SK-N-SH (cell line): ENCODE data around the gene ATRAID. TPM values are rescaled to one million over a fixed set of nuclear protein-coding genes. Genes with fewer than 3 reads are reported as not detected.

ENCODE experiments used
- CTCF ChIA-PET: fragments of 300-600, 350-600 bp; formaldehyde crosslinking; extraction: SDS; loops from one replicate; lab custom pipeline; 2021; lab: Yijun Ruan, JAX
- POLR2A ChIA-PET: fragments of 350-600 bp; sonication (Branson Sonifier 250); formaldehyde crosslinking; extraction: SDS; loops from one replicate; lab custom pipeline; 2020; ENCODE audit warnings: antibody characterized with exemption, inconsistent platforms; lab: Yijun Ruan, JAX
- DNase-seq: peaks from one replicate; pipeline ENCODE4 v3.0.0; 2012
- H2AFZ ChIP-seq: fragments of 200-600 bp; sonication (generic); 2 replicates; pipeline ENCODE4 v1.8.1; 2016; ENCODE audit warnings: antibody characterized with exemption, mild to moderate bottlenecking, low read depth
- H3F3A ChIP-seq: fragments of 200-600 bp; sonication (generic); replicated peaks from 2 replicates; pipeline ENCODE3; 2016; ENCODE audit warnings: antibody characterized with exemption, mild to moderate bottlenecking; ENCODE audit not compliant: insufficient read depth
- H3K27ac ChIP-seq, 2 experiments: fragments of 200-500 bp in 1 of 2; fragments of 200-600 bp in 1 of 2; sonication (Bioruptor generic) in 1 of 2; sonication (generic), shearing (Covaris generic) in 1 of 2; 2 replicates each; pipeline versions ENCODE4 v1.5.1 to v1.6.1; 2014 to 2016; ENCODE audit warnings: low read depth in 2 of 2, inconsistent platforms in 1 of 2, low read length in 1 of 2, mild to moderate bottlenecking in 1 of 2, mixed read lengths in 1 of 2
- H3K27me3 ChIP-seq: fragments of 200-600 bp; sonication (generic), shearing (Covaris generic); 2 replicates; pipeline ENCODE4 v1.6.1; 2016; ENCODE audit warnings: mixed run types; ENCODE audit not compliant: insufficient read depth
- H3K36me3 ChIP-seq, 2 experiments: fragments of 200-500 bp in 1 of 2; fragments of 200-600 bp in 1 of 2; sonication (Bioruptor generic) in 1 of 2; sonication (generic) in 1 of 2; replicated peaks in 1 of 2; 2 replicates each; pipeline versions ENCODE3 to v1.5.1; 2014 to 2016; ENCODE audit warnings: low read length in 1 of 2, mild to moderate bottlenecking in 1 of 2; ENCODE audit not compliant: insufficient read depth in 2 of 2, control insufficient read depth in 1 of 2
- H3K4me1 ChIP-seq, 2 experiments: fragments of 200-500 bp in 1 of 2; fragments of 200-600 bp in 1 of 2; sonication (Bioruptor generic) in 1 of 2; sonication (generic), shearing (Covaris generic) in 1 of 2; 2 replicates each; pipeline versions ENCODE4 v1.5.1 to v1.6.1; 2014 to 2016; ENCODE audit warnings: low read depth in 1 of 2, low read length in 1 of 2, mixed run types in 1 of 2; ENCODE audit not compliant: insufficient read depth in 2 of 2, control insufficient read depth in 1 of 2
- H3K4me2 ChIP-seq: fragments of 200-600 bp; sonication (generic), shearing (Covaris generic); 2 replicates; pipeline ENCODE4 v1.6.1; 2017; ENCODE audit warnings: mixed run types
- H3K4me3 ChIP-seq, 2 experiments: fragments of 200-500 bp in 1 of 2; fragments of 200-600 bp in 1 of 2; sonication (Bioruptor generic) in 1 of 2; sonication (generic), shearing (Covaris generic) in 1 of 2; 2 replicates each; pipeline versions ENCODE4 v1.5.1 to v1.8.1; 2014 to 2016; ENCODE audit warnings: low read depth in 2 of 2, inconsistent platforms in 1 of 2, low read length in 1 of 2, mild to moderate bottlenecking in 1 of 2, mixed read lengths in 1 of 2, moderate library complexity in 1 of 2
- H3K79me2 ChIP-seq: fragments of 200-600 bp; sonication (generic); 2 replicates; pipeline ENCODE4 v1.8.1; 2017; ENCODE audit warnings: mild to moderate bottlenecking; ENCODE audit not compliant: insufficient read depth
- H3K9ac ChIP-seq: fragments of 200-600 bp; sonication (generic); 2 replicates; pipeline ENCODE4 v1.6.1; 2017; ENCODE audit warnings: mixed run types
- H3K9me2 ChIP-seq: fragments of 200-600 bp; sonication (generic); 2 replicates; pipeline ENCODE4 v1.6.1; 2017; ENCODE audit warnings: mixed run types
- H3K9me3 ChIP-seq: fragments of 200-600 bp; sonication (generic); 2 replicates; pipeline ENCODE4 v1.6.1; 2017; ENCODE audit warnings: mixed run types, mild to moderate bottlenecking, moderate library complexity
- H4K20me1 ChIP-seq: fragments of 200-600 bp; sonication (generic); 2 replicates; pipeline ENCODE4 v1.6.1; 2017; ENCODE audit warnings: mild to moderate bottlenecking, mixed run types; ENCODE audit not compliant: insufficient read depth
- CTCF ChIP-seq: fragments of 200-600 bp; sonication (generic); IDR thresholded peaks from 2 replicates; pipeline ENCODE4 v1.6.1; 2017; ENCODE audit warnings: antibody characterized with exemption, mild to moderate bottlenecking, moderate library complexity
- ELF1 ChIP-seq: IDR thresholded peaks from 2 replicates; pipeline ENCODE4 v1.4.0; 2012
- EZH2phosphoT487 ChIP-seq: fragments of 200-600 bp; sonication (generic); IDR thresholded peaks from 2 replicates; pipeline ENCODE4 v1.6.1; 2017; ENCODE audit warnings: low read depth, mixed run types, mild to moderate bottlenecking, antibody characterized with exemption, moderate library complexity, borderline replicate concordance
- FOSL2 ChIP-seq: IDR thresholded peaks from 2 replicates; pipeline ENCODE4 v1.4.0; 2012; ENCODE audit warnings: low read depth, mild to moderate bottlenecking, moderate library complexity, borderline replicate concordance
- FOXJ3 ChIP-seq: sonication (generic); formaldehyde crosslinking; IDR thresholded peaks from 2 replicates; pipeline ENCODE4 v1.5.1; 2020; ENCODE audit warnings: mild to moderate bottlenecking, missing genetic modification reagents
- FOXM1 ChIP-seq: IDR thresholded peaks from 2 replicates; pipeline ENCODE4 v1.4.0; 2012; ENCODE audit warnings: low read depth, mild to moderate bottlenecking
- GATA2 ChIP-seq: sonication (generic); formaldehyde crosslinking; IDR thresholded peaks from 2 replicates; pipeline ENCODE4 v1.5.0; 2020; ENCODE audit warnings: mild to moderate bottlenecking, missing genetic modification reagents
- IRF3 ChIP-seq: fragments of 150-350 bp; IDR thresholded peaks from 2 replicates; pipeline ENCODE4 v1.6.1; 2016; ENCODE audit warnings: mild to moderate bottlenecking, low read depth, low read length
- JUND ChIP-seq: IDR thresholded peaks from 2 replicates; pipeline ENCODE4 v1.4.0; 2012
- MAX ChIP-seq: IDR thresholded peaks from 2 replicates; pipeline ENCODE4 v1.4.0; 2012; ENCODE audit warnings: low read depth
- MEF2A ChIP-seq: IDR thresholded peaks from 2 replicates; pipeline ENCODE4 v1.4.0; 2012; ENCODE audit warnings: low read depth, borderline replicate concordance
- MXI1 ChIP-seq: IDR thresholded peaks from 2 replicates; pipeline ENCODE4 v1.6.1; 2012; ENCODE audit warnings: mild to moderate bottlenecking, low read depth, low read length, improper control_type of control experiment
- NRF1 ChIP-seq: IDR thresholded peaks from 2 replicates; pipeline ENCODE4 v1.6.1; 2012; ENCODE audit warnings: low read depth, mild to moderate bottlenecking, low read length
- PBX3 ChIP-seq: IDR thresholded peaks from 2 replicates; pipeline ENCODE4; 2012
- RAD21 ChIP-seq: IDR thresholded peaks from 2 replicates; pipeline ENCODE4 v1.6.1; 2012; ENCODE audit warnings: mild to moderate bottlenecking, low read length
- RFX5 ChIP-seq: IDR thresholded peaks from 2 replicates; pipeline ENCODE4 v1.6.1; 2012; ENCODE audit warnings: mild to moderate bottlenecking, improper control_type of control experiment, low read length
- RXRA ChIP-seq: IDR thresholded peaks from 2 replicates; pipeline ENCODE4 v1.4.0; 2012; ENCODE audit warnings: low read depth, mild to moderate bottlenecking, borderline replicate concordance
- SIN3A ChIP-seq: IDR thresholded peaks from 2 replicates; pipeline ENCODE4 v1.6.1; 2012; ENCODE audit warnings: low read depth, mild to moderate bottlenecking, low read length, moderate library complexity, borderline replicate concordance
- SMC3 ChIP-seq: IDR thresholded peaks from 2 replicates; pipeline ENCODE4 v1.6.1; 2012; ENCODE audit warnings: low read depth, low read length, improper control_type of control experiment
- TAF1 ChIP-seq: IDR thresholded peaks from 2 replicates; pipeline ENCODE4 v1.6.1; 2012; ENCODE audit warnings: low read depth, mild to moderate bottlenecking, low read length, moderate library complexity, borderline replicate concordance
- TCF12 ChIP-seq: IDR thresholded peaks from 2 replicates; pipeline ENCODE4 v1.4.0; 2012
- TEAD4 ChIP-seq: IDR thresholded peaks from 2 replicates; pipeline ENCODE4 v1.4.0; 2012; ENCODE audit warnings: mild to moderate bottlenecking, borderline replicate concordance; ENCODE audit not compliant: insufficient read depth
- USF1 ChIP-seq: IDR thresholded peaks from 2 replicates; pipeline ENCODE4 v1.4.0; 2012; ENCODE audit warnings: low read depth, borderline replicate concordance
- USF2 ChIP-seq: fragments of 150-350 bp; IDR thresholded peaks from 2 replicates; pipeline ENCODE4 v1.6.1; 2017; ENCODE audit warnings: antibody characterized with exemption, low read length, low read depth, borderline replicate concordance
- ZBTB33 ChIP-seq: IDR thresholded peaks from 2 replicates; pipeline ENCODE4 v1.4.0; 2012; ENCODE audit warnings: low read depth, borderline replicate concordance
- WGBS: methylation state at CpG from one replicate; pipeline ENCODE4 v1.1.6; 2017; ENCODE audit warnings: low lambda C conversion rate; 5-methylcytosine and 5-hydroxymethylcytosine counted together
- polyA plus RNA-seq, 3 experiments: library from polyadenylated mRNA; depleted of rRNA; stranded (reverse); fragments of >200 nt; gene quantifications; 2 replicates each; pipeline ENCODE4 v1.2.3, GENCODE V29; 2012

ATRAID gene
- 289 and 366 TPM in 2 replicates for polyA plus RNA-seq (2012; rRNA removed)
- polyA plus RNA-seq (2012; cell fraction: cytosol; rRNA removed): 252 and 306 TPM in 2 replicates
- 129 and 161 TPM in 2 replicates for polyA plus RNA-seq (2012; cell fraction: nucleus; rRNA removed)

GRCh38 chr2:27211943-27212625 lies at the start of gene ATRAID, which contains the start of gene SLC5A6:
Gene ATRAID (plus strand): TSS chr2:27212041. CDS start chr2:27212369, 328 bp downstream.
Gene SLC5A6 (minus strand): TSS chr2:27212268. CDS start chr2:27207650, 4,618 bp downstream.
- H3K4me3 ChIP-seq: peak within 1 kb of the TSS; percentile 84 to 86
- peaks cover 5 to 26% of the 10 kb centered on the region in 2 experiments; a peak in 3 of 4 replicates for H3K4me1 ChIP-seq
- peaks cover 8% of the 10 kb centered on the region for H3F3A ChIP-seq
- DNase-seq: peak; percentile 99
- ChIA-PET CTCF (interaction anchor here (1.2 to 2.3 kb wide), 4 partner anchors 20 to 250 kb away, joined by 3 to 12 read pairs (median 8); no protein-coding TSS in a partner anchor), POLR2A (interaction anchor here (0.6 to 2.0 kb wide), 5 partner anchors 13 to 163 kb away, joined by 3 to 7 read pairs (median 4); partner anchors contain the start of gene EMILIN1)
- 0% methylated on average over 49 of the region's 73 CpGs for WGBS
- H2AFZ ChIP-seq: peak within 1 kb of the TSS; percentile 85
- peak within 1 kb of the TSS; percentile 92 for H3K9ac ChIP-seq
- H3K9me3 ChIP-seq: no peaks in the 10 kb centered on the region
- peaks cover 25 to 45% of the 10 kb centered on the region in 2 experiments for H3K36me3 ChIP-seq
- H3K27me3 ChIP-seq: no peaks in the 10 kb centered on the region
- H3K79me2 ChIP-seq: peaks cover 28% of the 10 kb centered on the region; the same call in 1 of the 2 replicates
- H4K20me1 ChIP-seq: no peaks in the 10 kb centered on the region
- H3K9me2 ChIP-seq: no peaks in the 10 kb centered on the region
- peak within 1 kb of the TSS; percentile 85 for H3K4me2 ChIP-seq
- H3K27ac ChIP-seq: peak within 1 kb of the TSS; percentile 89 to 99
- TF ChIP-seq SMC3: 0 out of 2 replicates have a peak, but pooled peaks have one; percentile 0
- no peak for TF ChIP-seq FOSL2
- no peak for TF ChIP-seq NRF1
- TF ChIP-seq ELF1: peak; percentile 91
- no peak for TF ChIP-seq JUND
- TF ChIP-seq TCF12: no peak; the same call in 1 of the 2 replicates
- TF ChIP-seq CTCF: no peak
- no peak; the same call in 1 of the 2 replicates for TF ChIP-seq SIN3A
- no peak for TF ChIP-seq FOXM1
- TF ChIP-seq FOXJ3 (CRISPR knock-in tag): no peak; the same call in 1 of the 2 replicates
- TF ChIP-seq USF1: no peak
- TF ChIP-seq IRF3: no peak
- no peak; the same call in 1 of the 2 replicates for TF ChIP-seq MEF2A
- TF ChIP-seq GATA2: no peak
- TF ChIP-seq RAD21: no peak
- no peak for TF ChIP-seq TEAD4
- TF ChIP-seq TAF1: peak; percentile 84
- TF ChIP-seq RFX5: no peak
- TF ChIP-seq MXI1: peak; percentile 81
- TF ChIP-seq MAX: peak; percentile 17
- TF ChIP-seq PBX3: no peak
- peak; percentile 85 for TF ChIP-seq ZBTB33
- TF ChIP-seq RXRA: no peak
- TF ChIP-seq EZH2phosphoT487: no peak
- no peak for TF ChIP-seq USF2
